ENCODE measurements around the gene UXT. TPM values are rescaled to one million over a fixed set of nuclear protein-coding genes. Genes with fewer than 3 reads are reported as not detected.

The UXT gene, protein sequence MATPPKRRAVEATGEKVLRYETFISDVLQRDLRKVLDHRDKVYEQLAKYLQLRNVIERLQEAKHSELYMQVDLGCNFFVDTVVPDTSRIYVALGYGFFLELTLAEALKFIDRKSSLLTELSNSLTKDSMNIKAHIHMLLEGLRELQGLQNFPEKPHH
- 67.5 and 87.0 TPM in 2 replicates for total RNA-seq (2011; cell fraction: chromatin; rRNA removed; ENCODE audit: low replicate concordance)
- total RNA-seq (2011; cell fraction: nucleolus; rRNA removed), result 91.2 and 94.6 TPM in 2 replicates
- 97.3 and 117 TPM in 2 replicates for total RNA-seq (2011; cell fraction: nucleoplasm; rRNA removed)
- 201 and 206 TPM in 2 replicates for total RNA-seq (2014; rRNA removed)
- 199 and 204 TPM in 2 replicates for total RNA-seq (2014; rRNA removed; fragmentation: Illumina TruSeq; extraction: Trizol)
- total RNA-seq (2015; rRNA removed; fragmentation: Illumina TruSeq; extraction: Trizol), result 184 and 206 TPM in 2 replicates
- 181 and 185 TPM in 2 replicates for total RNA-seq (2021)
- polyA plus RNA-seq (2011; rRNA removed), result 260 and 275 TPM in 2 replicates
- polyA plus RNA-seq (2011; cell fraction: cytosol; rRNA removed), result 259 and 265 TPM in 2 replicates
- 182 and 231 TPM in 2 replicates for polyA plus RNA-seq (2011; cell fraction: nucleus; rRNA removed)
- polyA plus RNA-seq (2012), result 283 and 337 TPM in 2 replicates
- polyA plus RNA-seq (2014; fragmentation: Illumina TruSeq; extraction: Trizol), result 279 and 300 TPM in 2 replicates
- 100 to 1,000 TPM; 141 to 167 TPM for polyA plus RNA-seq (2014; fragmentation: Nextera tagmentation; extraction: Ambion mirVana)
- polyA plus RNA-seq (2014; rRNA removed), result 265 and 285 TPM in 2 replicates
- 74.0 and 75.4 TPM in 2 replicates for polyA minus RNA-seq (2011; rRNA and poly(A)+ RNA removed)
- polyA minus RNA-seq (2011; cell fraction: cytosol; rRNA and poly(A)+ RNA removed), result 52.3 and 53.6 TPM in 2 replicates
- polyA minus RNA-seq (2011; cell fraction: nucleus; rRNA and poly(A)+ RNA removed), result 46.6 and 75.3 TPM in 2 replicates
- percentile 90 among the genes with signal in this experiment for Bru-seq, nascent RNA
- percentile 86 among the genes with signal in this experiment for BruChase-seq, experiment 1, labeled RNA remaining after a 2-hour chase
- percentile 87 among the genes with signal in this experiment for BruChase-seq, experiment 2, labeled RNA remaining after a 6-hour chase
- long read RNA-seq, experiment 1, transcript UXT-202 (6 exons, 701 nt), result minor isoform, 67 of 192 reads
- long read RNA-seq, experiment 1, transcript UXT-201 (7 exons, 574 nt), result major isoform, 96 of 192 reads
- long read RNA-seq, experiment 1, partial matches to known transcripts, result 16 of 192 reads
- long read RNA-seq, experiment 1, other reads (novel, unspliced or antisense), result 12 of 192 reads
- long read RNA-seq, experiment 2, transcript UXT-202 (6 exons, 701 nt), result major isoform, 162 of 243 reads
- long read RNA-seq, experiment 2, transcript UXT-201 (7 exons, 574 nt), result minor isoform, 48 of 243 reads
- long read RNA-seq, experiment 2, partial matches to known transcripts, result 4 of 243 reads
- long read RNA-seq, experiment 2, other reads (novel, unspliced or antisense), result 27 of 243 reads
- long read RNA-seq, experiment 3, transcript UXT-202 (6 exons, 701 nt), result minor isoform, 44 of 152 reads
- long read RNA-seq, experiment 3, transcript UXT-201 (7 exons, 574 nt), result major isoform, 93 of 152 reads
- long read RNA-seq, experiment 3, partial matches to known transcripts, result 2 of 152 reads
- long read RNA-seq, experiment 3, other reads (novel, unspliced or antisense), result 13 of 152 reads

DNA sequence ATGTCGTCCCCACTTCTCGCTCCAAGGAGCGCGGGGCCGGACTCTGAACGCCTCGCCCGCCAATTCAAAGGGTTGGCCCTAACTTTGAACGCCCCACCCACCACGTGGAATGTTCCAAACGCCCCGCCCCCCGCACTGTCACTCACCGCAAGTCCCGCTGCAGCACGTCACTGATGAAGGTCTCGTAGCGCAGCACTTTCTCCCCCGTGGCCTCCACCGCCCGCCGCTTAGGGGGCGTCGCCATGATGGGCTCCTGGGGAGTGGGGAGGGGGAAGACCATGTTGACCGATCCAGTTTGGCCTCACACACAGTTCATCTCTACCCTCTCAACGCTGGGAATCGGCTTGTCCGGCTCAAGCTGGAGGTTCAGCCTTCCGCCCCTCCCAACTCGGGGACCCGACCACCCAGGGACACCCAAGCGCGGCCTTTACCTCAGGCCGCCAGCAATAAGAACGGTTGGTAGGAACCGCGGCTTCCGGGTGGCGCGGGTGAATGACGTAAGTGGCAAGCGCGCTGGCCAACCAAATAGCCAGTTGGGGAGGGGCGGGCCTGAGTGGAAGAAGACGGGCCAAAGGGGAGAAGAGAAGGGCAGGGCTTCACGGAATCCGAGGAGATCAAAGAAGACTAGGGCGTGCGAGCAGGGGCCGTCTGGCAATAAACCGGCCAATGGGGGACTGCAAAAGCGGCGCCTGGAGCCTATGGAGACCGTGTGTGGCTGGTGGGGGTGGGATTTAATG lies at the start of gene UXT:
Gene UXT, minus strand, starts transcription at position 497 of the 737 bp plus-strand sequence. Its CDS starts 253 bp downstream, at position 244.
- H3K4me2 ChIP-seq (ENCODE audit: insufficient read depth, low read length), result peak within 1 kb of the TSS; percentile 81
- ChIA-PET CTCF (ENCODE audit: low intra/inter-chr PET ratio) (no interaction called here), POLR2A (no interaction called here)
- FAIRE-seq (peak; percentile 91), DNase-seq (ENCODE audit: extremely low read depth in 1 of 4, low spot score in 3 of 4) (peak; percentile 82 to 97 (median 87)), ATAC-seq (peak; percentile 92)
- no TSS peak for BruUV-seq (replicated peaks)
- H3K27ac ChIP-seq (ENCODE audit: extremely low read depth, low read depth, low read length), result peak within 1 kb of the TSS; percentile 97
- H4K20me1 ChIP-seq (replicated peaks; ENCODE audit: control insufficient read depth, insufficient read depth, low read length), result no peaks in the 10 kb centered on the region
- H3K9ac ChIP-seq (ENCODE audit: insufficient read depth in 1 of 2, low read depth in 2 of 2, low read length in 2 of 2), result peak within 1 kb of the TSS; percentile 95 to 100
- WGBS (ENCODE audit: insufficient coverage, low coverage, missing lambda C conversion rate), result under 1% methylated on average over 37 of the region's 54 CpGs
- H3K27me3 ChIP-seq (ENCODE audit: control insufficient read depth in 2 of 2, insufficient read depth in 2 of 2, low read length in 2 of 2), result no peaks in the 10 kb centered on the region
- peak within 1 kb of the TSS; percentile 55 for H3K4me3 ChIP-seq
- H3K9me1 ChIP-seq (ENCODE audit: control insufficient read depth, insufficient read depth, low read length), result peaks cover 3% of the 10 kb centered on the region
- H3K36me3 ChIP-seq (ENCODE audit: control insufficient read depth, insufficient read depth, low read length), result peaks cover 43% of the 10 kb centered on the region
- intact Hi-C loops (cut with micrococcal nuclease), result loop anchor here (2.0 kb wide), 1 partner anchor 24 kb away; no protein-coding TSS in a partner anchor
- peaks cover 15 to 50% of the 10 kb centered on the region in 2 experiments for H3K4me1 ChIP-seq (replicated peaks in 1 of 2; ENCODE audit: control insufficient read depth in 2 of 2, insufficient read depth in 2 of 2, low read length in 2 of 2)
- H3K9me3 ChIP-seq (replicated peaks; ENCODE audit: control insufficient read depth, insufficient read depth, low read depth, low read length), result no peaks in the 10 kb centered on the region
- peaks cover 29% of the 10 kb centered on the region for H3K79me2 ChIP-seq (ENCODE audit: control insufficient read depth, insufficient read depth, low read length)
- peak within 1 kb of the TSS; percentile 84 for H2AFZ ChIP-seq (ENCODE audit: low read depth, low read length)
- in situ Hi-C loops (cut with MboI), result no loop called here
- TF ChIP-seq, protein P1, sequence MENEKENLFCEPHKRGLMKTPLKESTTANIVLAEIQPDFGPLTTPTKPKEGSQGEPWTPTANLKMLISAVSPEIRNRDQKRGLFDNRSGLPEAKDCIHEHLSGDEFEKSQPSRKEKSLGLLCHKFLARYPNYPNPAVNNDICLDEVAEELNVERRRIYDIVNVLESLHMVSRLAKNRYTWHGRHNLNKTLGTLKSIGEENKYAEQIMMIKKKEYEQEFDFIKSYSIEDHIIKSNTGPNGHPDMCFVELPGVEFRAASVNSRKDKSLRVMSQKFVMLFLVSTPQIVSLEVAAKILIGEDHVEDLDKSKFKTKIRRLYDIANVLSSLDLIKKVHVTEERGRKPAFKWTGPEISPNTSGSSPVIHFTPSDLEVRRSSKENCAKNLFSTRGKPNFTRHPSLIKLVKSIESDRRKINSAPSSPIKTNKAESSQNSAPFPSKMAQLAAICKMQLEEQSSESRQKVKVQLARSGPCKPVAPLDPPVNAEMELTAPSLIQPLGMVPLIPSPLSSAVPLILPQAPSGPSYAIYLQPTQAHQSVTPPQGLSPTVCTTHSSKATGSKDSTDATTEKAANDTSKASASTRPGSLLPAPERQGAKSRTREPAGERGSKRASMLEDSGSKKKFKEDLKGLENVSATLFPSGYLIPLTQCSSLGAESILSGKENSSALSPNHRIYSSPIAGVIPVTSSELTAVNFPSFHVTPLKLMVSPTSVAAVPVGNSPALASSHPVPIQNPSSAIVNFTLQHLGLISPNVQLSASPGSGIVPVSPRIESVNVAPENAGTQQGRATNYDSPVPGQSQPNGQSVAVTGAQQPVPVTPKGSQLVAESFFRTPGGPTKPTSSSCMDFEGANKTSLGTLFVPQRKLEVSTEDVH (IDR thresholded peaks at IDR 0.05; ENCODE audit: low read depth, partially characterized antibody), result peak; percentile 87
- TF ChIP-seq, protein P2, sequence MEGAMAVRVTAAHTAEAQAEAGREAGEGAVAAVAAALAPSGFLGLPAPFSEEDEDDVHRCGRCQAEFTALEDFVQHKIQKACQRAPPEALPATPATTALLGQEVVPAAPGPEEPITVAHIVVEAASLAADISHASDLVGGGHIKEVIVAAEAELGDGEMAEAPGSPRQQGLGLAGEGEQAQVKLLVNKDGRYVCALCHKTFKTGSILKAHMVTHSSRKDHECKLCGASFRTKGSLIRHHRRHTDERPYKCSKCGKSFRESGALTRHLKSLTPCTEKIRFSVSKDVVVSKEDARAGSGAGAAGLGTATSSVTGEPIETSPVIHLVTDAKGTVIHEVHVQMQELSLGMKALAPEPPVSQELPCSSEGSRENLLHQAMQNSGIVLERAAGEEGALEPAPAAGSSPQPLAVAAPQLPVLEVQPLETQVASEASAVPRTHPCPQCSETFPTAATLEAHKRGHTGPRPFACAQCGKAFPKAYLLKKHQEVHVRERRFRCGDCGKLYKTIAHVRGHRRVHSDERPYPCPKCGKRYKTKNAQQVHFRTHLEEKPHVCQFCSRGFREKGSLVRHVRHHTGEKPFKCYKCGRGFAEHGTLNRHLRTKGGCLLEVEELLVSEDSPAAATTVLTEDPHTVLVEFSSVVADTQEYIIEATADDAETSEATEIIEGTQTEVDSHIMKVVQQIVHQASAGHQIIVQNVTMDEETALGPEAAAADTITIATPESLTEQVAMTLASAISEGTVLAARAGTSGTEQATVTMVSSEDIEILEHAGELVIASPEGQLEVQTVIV (CRISPR knock-in tag; IDR thresholded peaks at IDR 0.05; ENCODE audit: borderline replicate concordance), result no peak
- TF ChIP-seq ZC3H11A (IDR thresholded peaks at IDR 0.05; ENCODE audit: low read depth, low read length), result no peak
- peak; percentile 98 for TF ChIP-seq ELF1 (tag; IDR thresholded peaks at IDR 0.05)
- peak; percentile 69 for TF ChIP-seq NBN (IDR thresholded peaks at IDR 0.05; ENCODE audit: low read depth)
- TF ChIP-seq ZNF75A (CRISPR knock-in tag; IDR thresholded peaks at IDR 0.05), result no peak
- no peak for TF ChIP-seq ZNF23 (CRISPR knock-in tag; IDR thresholded peaks at IDR 0.05)
- TF ChIP-seq FOS (IDR thresholded peaks at IDR 0.05; ENCODE audit: extremely low read depth, insufficient read length), result peak; percentile 52
